ENCODE measurements around the gene TRAPPC2.

- TF ChIP-seq CTCF (IDR thresholded peaks at IDR 0.05), result peak in 1 of 4 experiments; percentile 3
- peak; percentile 94 for TF ChIP-seq POLR2A (IDR thresholded peaks at IDR 0.05)
Observed at GRCh38 chrX:13734278-13735172, at the start of gene TRAPPC2, which contains the start of gene OFD1.

Data from uterus (tissue), 2 donors.